T-cell (primary cell): ENCODE results near the gene ATP1B1. TPM values are rescaled to one million over a fixed set of nuclear protein-coding genes. Genes with fewer than 3 reads are reported as not detected.

Experiments used
- ATAC-seq, 4 experiments: fragments of 200-7000 bp in 3 of 4; fragments of 150-1000 bp in 1 of 4; cut with Tn5 transposase; replicated peaks in 1 of 4; 1 replicate in 3 of 4; 2 replicates in 1 of 4; pipeline ENCODE4 v1.10.0; 2021; ENCODE audit warnings: moderate library complexity in 3 of 4, mild to moderate bottlenecking in 2 of 4, moderate number of reproducible peaks in 1 of 4
- CTCF ChIA-PET, 2 donors: fragments of 300-600 bp; sonication (Branson Sonifier 250); formaldehyde crosslinking; loops; one replicate each; lab custom pipeline; 2022; ENCODE audit warnings: antibody characterized with exemption in 2 of 2; lab: Charles Lee
- POLR2A ChIA-PET, 2 donors: fragments of 300-600 bp; sonication (Branson Sonifier 250); formaldehyde crosslinking; loops; one replicate each; lab custom pipeline; 2022; ENCODE audit warnings: antibody characterized with exemption in 2 of 2; lab: Charles Lee
- DNase-seq, 35 experiments: peaks; one replicate each; pipeline versions ENCODE4 v3.0.0 to v3.0.0-alpha.2; 2013 to 2023
- H3K27ac ChIP-seq: one replicate; pipeline ENCODE4 v1.5.1; 2013; ENCODE audit warnings: low read length
- H3K27me3 ChIP-seq, 2 experiments: replicated peaks in 1 of 2; 1 replicate in 1 of 2; 2 replicates in 1 of 2; pipeline versions ENCODE4 v1.6.1 to v1.7.0; 2013; ENCODE audit warnings: low read length in 1 of 2, mixed read lengths in 1 of 2; ENCODE audit not compliant: control insufficient read depth in 2 of 2, insufficient read depth in 2 of 2; ENCODE audit errors: extremely low read depth in 1 of 2
- H3K36me3 ChIP-seq, 2 donors: 1 replicate in 1 of 2; 2 replicates in 1 of 2; pipeline versions ENCODE4 v1.6.1 to v1.7.0; 2013; ENCODE audit warnings: low read length in 1 of 2; ENCODE audit not compliant: control insufficient read depth in 2 of 2, insufficient read depth in 1 of 2; ENCODE audit errors: extremely low read depth in 1 of 2
- H3K4me1 ChIP-seq, 2 experiments: 1 replicate in 1 of 2; 2 replicates in 1 of 2; pipeline versions ENCODE4 v1.6.1 to v1.7.0; 2013; ENCODE audit warnings: low read length in 2 of 2, mixed read lengths in 1 of 2; ENCODE audit not compliant: insufficient read depth in 2 of 2, control insufficient read depth in 1 of 2; ENCODE audit errors: extremely low read depth in 1 of 2
- H3K4me3 ChIP-seq, 2 donors: 1 replicate in 1 of 2; 2 replicates in 1 of 2; pipeline versions ENCODE4 v1.5.1 to v1.7.0; 2013; ENCODE audit warnings: mild to moderate bottlenecking in 2 of 2, low read length in 1 of 2, moderate library complexity in 1 of 2; ENCODE audit not compliant: control insufficient read depth in 1 of 2; ENCODE audit errors: extremely low read depth in 1 of 2
- H3K9me3 ChIP-seq: 2 replicates; pipeline ENCODE4 v1.7.0; 2013
- H3K27ac Mint-ChIP-seq, 2 donors: one replicate each; pipeline ENCODE4 v1.8.0; 2020 to 2021; ENCODE audit warnings: mild to moderate bottlenecking in 2 of 2, mixed read lengths in 2 of 2
- H3K27me3 Mint-ChIP-seq, 2 donors: one replicate each; pipeline ENCODE4 v1.8.0; 2021 to 2022; ENCODE audit warnings: mixed read lengths in 2 of 2
- H3K36me3 Mint-ChIP-seq: one replicate; pipeline ENCODE4 v1.8.0; 2021; ENCODE audit warnings: mixed read lengths
- H3K4me1 Mint-ChIP-seq, 3 donors: one replicate each; pipeline ENCODE4 v1.8.0; 2020 to 2022; ENCODE audit warnings: mixed read lengths in 3 of 3, mild to moderate bottlenecking in 1 of 3
- H3K4me3 Mint-ChIP-seq, 3 donors: one replicate each; pipeline ENCODE4 v1.8.0; 2020 to 2022; ENCODE audit warnings: mild to moderate bottlenecking in 3 of 3, mixed read lengths in 3 of 3, moderate library complexity in 3 of 3
- H3K9me3 Mint-ChIP-seq, 3 donors: one replicate each; pipeline ENCODE4 v1.8.0; 2020 to 2022; ENCODE audit warnings: mixed read lengths in 3 of 3
- WGBS: methylation state at CpG from one replicate; pipeline ENCODE4 v1.1.5; 2013; ENCODE audit warnings: missing lambda C conversion rate; ENCODE audit not compliant: insufficient coverage; 5-methylcytosine and 5-hydroxymethylcytosine counted together
- total RNA-seq, 35 experiments: library from RNA in 6 of 35; stranded (reverse) in 6 of 35; fragments of 120-200 nt in 1 of 35; gene quantifications; one replicate each; pipeline versions ENCODE4 v1.2.1 to v1.2.4 and lab custom pipeline; 2013 to 2026

Gene ATP1B1
- total RNA-seq (1 to 10 TPM; 2.5 to 6.1 (median 3.9) TPM), total RNA-seq (lab: John Stamatoyannopoulos, UW) (2.3 to 48.2 (median 10.3) reads per million in 29 experiments)
- total RNA-seq (2013): 3.1 TPM

- H3K36me3 ChIP-seq: no peaks in the 10 kb centered on the region
- H3K4me1 ChIP-seq: peaks cover 23 to 30% of the 10 kb centered on the region in 2 experiments
- H3K4me1 Mint-ChIP-seq: peaks cover 36 to 48% (median 39%) of the 10 kb centered on the region in 3 donors
- peak; percentile 48 to 86 (median 69) for DNase-seq
- H3K36me3 Mint-ChIP-seq: no peaks in the 10 kb centered on the region
- H3K4me3 Mint-ChIP-seq: peak within 1 kb of the TSS; percentile 74 to 84 (median 83)
- no peaks in the 10 kb centered on the region for H3K9me3 ChIP-seq
- ChIA-PET POLR2A (no interaction called here), CTCF (no interaction called here)
- peak; percentile 90 to 96 (median 94) for ATAC-seq
- no peaks in the 10 kb centered on the region for H3K27me3 Mint-ChIP-seq
- no peaks in the 10 kb centered on the region for H3K9me3 Mint-ChIP-seq
- peak within 1 kb of the TSS in 1 of 2 donors; percentile 38 for H3K27ac Mint-ChIP-seq
- under 1% methylated on average over 72 of the region's 100 CpGs for WGBS
- no peak within 1 kb of the TSS for H3K27ac ChIP-seq
- H3K4me3 ChIP-seq: peak within 1 kb of the TSS; percentile 72 to 80
- peaks cover 0 to 13% of the 10 kb centered on the region in 2 experiments for H3K27me3 ChIP-seq
Observed at GRCh38 chr1:169106095-169106920, at the start of gene ATP1B1. Gene ATP1B1 (plus strand): TSS chr1:169106690. CDS start chr1:169106830, 140 bp downstream.

DNA sequence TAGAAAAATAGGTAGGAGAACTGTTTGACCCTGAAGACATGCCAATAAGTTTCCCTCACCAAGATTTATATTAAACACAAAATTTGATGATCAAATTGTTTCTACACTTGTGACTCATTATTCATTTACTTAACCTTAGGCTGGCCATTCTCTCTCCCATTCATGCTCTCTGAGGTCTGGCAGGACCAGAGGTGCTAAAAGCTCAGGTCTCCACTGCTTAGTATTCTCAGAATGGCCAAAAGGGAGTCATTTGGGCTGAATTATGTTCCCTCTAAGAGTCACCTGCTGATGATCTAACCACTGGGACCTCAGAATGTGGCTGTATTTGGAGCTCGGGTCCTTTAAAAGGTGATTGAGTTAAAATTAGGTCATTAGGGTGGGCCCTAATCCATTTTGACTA, 47.1 kb upstream of the ATP1B1 start:
- CTCF ChIA-PET: no interaction called here

DNA sequence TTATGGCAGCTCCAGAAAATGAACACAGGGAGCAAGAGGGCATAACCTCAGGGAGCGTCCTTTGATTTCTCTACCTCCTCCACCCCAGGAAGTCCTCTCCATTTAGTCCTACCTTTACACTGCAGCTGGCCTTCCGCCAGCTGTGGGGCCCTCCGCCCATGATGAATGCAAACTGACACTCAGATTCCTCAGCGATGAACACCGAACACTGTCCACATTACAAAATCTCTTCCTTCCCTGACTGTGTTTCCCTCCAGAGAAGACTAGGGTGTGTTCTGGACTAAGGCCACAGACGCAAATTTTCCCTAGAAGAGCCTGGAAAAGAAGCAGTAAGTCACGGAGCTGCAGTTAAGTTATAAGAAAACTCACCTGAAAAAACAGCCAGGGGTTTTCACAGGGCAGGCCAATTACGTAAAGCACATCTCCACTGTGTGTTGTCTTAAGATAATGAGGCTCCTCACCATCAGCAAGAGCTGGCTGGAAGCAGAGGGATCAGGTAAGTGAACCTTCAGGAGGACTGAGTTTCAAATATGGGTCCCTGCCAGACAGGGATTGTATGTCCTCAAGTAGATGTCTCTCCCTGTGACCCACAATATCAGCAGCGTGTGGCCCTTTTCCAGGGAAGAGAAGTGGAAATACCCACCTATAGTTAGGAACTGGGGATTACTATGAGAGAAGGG, 46.3 kb upstream of the ATP1B1 start:
- Histone ChIP-seq H3K27ac (no peak overlapping the region), H3K9me3 (no peaks in the 10 kb centered on the region), H3K4me1 (no peaks in the 10 kb centered on the region), H3K36me3 (no peaks in the 10 kb centered on the region), H3K4me3 (no peak overlapping the region), H3K27me3 (no peaks in the 10 kb centered on the region)
- H3K27me3 Mint-ChIP-seq: peaks cover 0 to 6% of the 10 kb centered on the region in 2 donors
- DNase-seq (no peak), ATAC-seq (no peak)
- H3K4me3 Mint-ChIP-seq: no peak overlapping the region
- H3K36me3 Mint-ChIP-seq: no peaks in the 10 kb centered on the region
- peaks cover 0 to 3% (median 0%) of the 10 kb centered on the region in 3 donors for H3K9me3 Mint-ChIP-seq
- POLR2A ChIA-PET: no interaction called here
- WGBS: 97% methylated on average over 5 of the region's 9 CpGs
- CTCF ChIA-PET: no interaction called here
- no peak overlapping the region for H3K27ac Mint-ChIP-seq
- H3K4me1 Mint-ChIP-seq: peaks cover 3 to 7% (median 4%) of the 10 kb centered on the region in 3 donors

More for the DNA sequence above, 47.1 kb upstream of the ATP1B1 start:
- H3K4me1 Mint-ChIP-seq: peaks cover 3 to 7% (median 4%) of the 10 kb centered on the region in 3 donors
- Histone ChIP-seq H3K4me3 (no peak overlapping the region), H3K27ac (no peak overlapping the region), H3K9me3 (no peaks in the 10 kb centered on the region), H3K4me1 (no peaks in the 10 kb centered on the region), H3K36me3 (no peaks in the 10 kb centered on the region), H3K27me3 (no peaks in the 10 kb centered on the region)
- H3K36me3 Mint-ChIP-seq: no peaks in the 10 kb centered on the region
- DNase-seq (no peak), ATAC-seq (no peak)
- POLR2A ChIA-PET: no interaction called here
- WGBS: 100% methylated on average over 1 of the region's 1 CpG
- peaks cover 0 to 6% of the 10 kb centered on the region in 2 donors for H3K27me3 Mint-ChIP-seq
- H3K9me3 Mint-ChIP-seq: peaks cover 0 to 3% (median 0%) of the 10 kb centered on the region in 3 donors
- no peak overlapping the region for H3K27ac Mint-ChIP-seq
- H3K4me3 Mint-ChIP-seq: no peak overlapping the region

GRCh38 chr1:169060919-169061639, 45.4 kb upstream of the ATP1B1 start:
- H3K36me3 Mint-ChIP-seq: no peaks in the 10 kb centered on the region
- H3K27me3 Mint-ChIP-seq: peaks cover 0 to 6% of the 10 kb centered on the region in 2 donors
- ChIA-PET CTCF (no interaction called here), POLR2A (no interaction called here)
- H3K4me1 Mint-ChIP-seq: peaks cover 3 to 7% (median 4%) of the 10 kb centered on the region in 3 donors
- H3K4me1 ChIP-seq: no peaks in the 10 kb centered on the region
- no peaks in the 10 kb centered on the region for H3K27me3 ChIP-seq
- H3K9me3 ChIP-seq: no peaks in the 10 kb centered on the region
- no peak overlapping the region for H3K27ac Mint-ChIP-seq
- H3K4me3 ChIP-seq: no peak overlapping the region
- H3K27ac ChIP-seq: no peak overlapping the region
- 31% methylated on average over 2 of the region's 4 CpGs for WGBS
- no peaks in the 10 kb centered on the region for H3K36me3 ChIP-seq
- H3K9me3 Mint-ChIP-seq: peaks cover 0 to 3% (median 0%) of the 10 kb centered on the region in 3 donors
- no peak for DNase-seq
- H3K4me3 Mint-ChIP-seq: no peak overlapping the region
- ATAC-seq: no peak

GRCh38 chr1:169062152-169062551, 44.3 kb upstream of the ATP1B1 start:
- Histone ChIP-seq H3K4me3 (no peak overlapping the region), H3K27ac (no peak overlapping the region), H3K27me3 (no peaks in the 10 kb centered on the region), H3K4me1 (no peaks in the 10 kb centered on the region), H3K9me3 (no peaks in the 10 kb centered on the region), H3K36me3 (no peaks in the 10 kb centered on the region)
- Mint-ChIP-seq H3K27me3 (peaks cover 0 to 2% of the 10 kb centered on the region in 2 donors), H3K27ac (no peak overlapping the region), H3K9me3 (peaks cover 0 to 7% (median 6%) of the 10 kb centered on the region in 3 donors), H3K4me1 (peaks cover 3 to 7% (median 4%) of the 10 kb centered on the region in 3 donors), H3K36me3 (no peaks in the 10 kb centered on the region), H3K4me3 (no peak overlapping the region)
- ChIA-PET POLR2A (no interaction called here), CTCF (no interaction called here)
- no peak for ATAC-seq
- DNase-seq: no peak

- no peaks in the 10 kb centered on the region for H3K36me3 Mint-ChIP-seq
- DNase-seq (no peak), ATAC-seq (no peak)
- Histone ChIP-seq H3K27me3 (no peaks in the 10 kb centered on the region), H3K4me3 (no peak overlapping the region), H3K4me1 (no peaks in the 10 kb centered on the region), H3K27ac (no peak overlapping the region), H3K9me3 (no peaks in the 10 kb centered on the region), H3K36me3 (no peaks in the 10 kb centered on the region)
- H3K9me3 Mint-ChIP-seq: peaks cover 0 to 11% (median 9%) of the 10 kb centered on the region in 3 donors
- POLR2A ChIA-PET: no interaction called here
- peaks cover 3 to 7% (median 4%) of the 10 kb centered on the region in 3 donors for H3K4me1 Mint-ChIP-seq
- WGBS: no CpG with 5 or more reads among the region's 7 CpGs
- no peak overlapping the region for H3K27ac Mint-ChIP-seq
- no peaks in the 10 kb centered on the region for H3K27me3 Mint-ChIP-seq
- CTCF ChIA-PET: no interaction called here
- H3K4me3 Mint-ChIP-seq: no peak overlapping the region
Observed at GRCh38 chr1:169064103-169064502, 42.4 kb upstream of the ATP1B1 start.
